Upper lobe of right lung (tissue), 1 donor: Measurements from ENCODE around the gene HSF4. TPM values are rescaled to one million over a fixed set of nuclear protein-coding genes. Genes with fewer than 3 reads are reported as not detected.

Experiments used
- ATAC-seq: fragments of 200-7000 bp; cut with Tn5 transposase; one replicate; pipeline ENCODE4 v1.9.1; 2020; ENCODE audit warnings: mild to moderate bottlenecking, moderate library complexity
- DNase-seq: peaks from one replicate; pipeline ENCODE4 v3.0.0-alpha.2; 2020
- H3K27ac ChIP-seq: fragments of 200-600 bp; one replicate; pipeline ENCODE4 v1.8.0; 2022
- H3K27me3 ChIP-seq: fragments of 200-600 bp; one replicate; pipeline ENCODE4 v1.8.0; 2022; ENCODE audit warnings: mild to moderate bottlenecking
- H3K36me3 ChIP-seq: fragments of 200-600 bp; one replicate; pipeline ENCODE4 v1.8.0; 2022
- H3K4me1 ChIP-seq: fragments of 200-600 bp; one replicate; pipeline ENCODE4 v1.8.0; 2022
- H3K4me3 ChIP-seq: fragments of 200-600 bp; one replicate; pipeline ENCODE4 v1.8.0; 2022; ENCODE audit warnings: mild to moderate bottlenecking
- H3K9me3 ChIP-seq: fragments of 200-600 bp; one replicate; pipeline ENCODE4 v1.8.0; 2022
- CTCF ChIP-seq: fragments of 200-600 bp; IDR thresholded peaks from one replicate; pipeline ENCODE4 v1.8.0; 2022; ENCODE audit warnings: antibody characterized with exemption
- intact Hi-C: fragments of 100-400 bp; cut with DNase I; formaldehyde crosslinking; loops from one replicate; pipeline ENCODE4 v1.11.0; 2022
- total RNA-seq: library from RNA; stranded (reverse); fragmentation: NEBNext Ultra II Directional; extraction: Animal tissue kit (Norgen Biotek cat#: 25700); gene quantifications from one replicate; pipeline ENCODE4 v1.2.1, GENCODE V29; 2021
- donor health status: DM: no; HTN: yes; CAD: no; lungs with severe emphysema.

HSF4 gene
- total RNA-seq, 1 donor from 2014 or later: 87.8 TPM

- H3K4me3 ChIP-seq: no peak overlapping the region
- intact Hi-C loops: no loop called here
- peaks cover 59% of the 10 kb centered on the region for H3K36me3 ChIP-seq
- no peak overlapping the region for H3K27ac ChIP-seq
- peaks cover 7% of the 10 kb centered on the region for H3K4me1 ChIP-seq
- H3K27me3 ChIP-seq: no peaks in the 10 kb centered on the region
- no peaks in the 10 kb centered on the region for H3K9me3 ChIP-seq
- ATAC-seq: no peak
- no peak for DNase-seq
- no peak for TF ChIP-seq CTCF
Observed at GRCh38 chr16:67147437-67148140, 17.0 kb upstream of the HSF4 start.

- peaks cover 53% of the 10 kb centered on the region for H3K36me3 ChIP-seq
- no peak for TF ChIP-seq CTCF
- no peak overlapping the region for H3K4me3 ChIP-seq
- intact Hi-C loops: no loop called here
- H3K27ac ChIP-seq: no peak overlapping the region
- peaks cover 7% of the 10 kb centered on the region for H3K4me1 ChIP-seq
- no peaks in the 10 kb centered on the region for H3K9me3 ChIP-seq
- ATAC-seq: no peak
- no peak for DNase-seq
- H3K27me3 ChIP-seq: no peaks in the 10 kb centered on the region
Observed at GRCh38 chr16:67148221-67148620, 16.3 kb upstream of the HSF4 start.

GRCh38 chr16:67148656-67149275, 15.8 kb upstream of the HSF4 start:
- TF ChIP-seq CTCF: no peak
- H3K4me1 ChIP-seq: peaks cover 7% of the 10 kb centered on the region
- no peak overlapping the region for H3K4me3 ChIP-seq
- DNase-seq: no peak
- intact Hi-C loops: no loop called here
- ATAC-seq: no peak
- no peaks in the 10 kb centered on the region for H3K9me3 ChIP-seq
- H3K36me3 ChIP-seq: peaks cover 47% of the 10 kb centered on the region
- H3K27me3 ChIP-seq: no peaks in the 10 kb centered on the region
- no peak overlapping the region for H3K27ac ChIP-seq

- H3K4me3 ChIP-seq: peak overlapping the region; percentile 75
- no peaks in the 10 kb centered on the region for H3K9me3 ChIP-seq
- no peak for TF ChIP-seq CTCF
- ATAC-seq (no peak), DNase-seq (no peak)
- H3K27ac ChIP-seq: no peak overlapping the region
- peaks cover 7% of the 10 kb centered on the region for H3K4me1 ChIP-seq
- peaks cover 41% of the 10 kb centered on the region for H3K36me3 ChIP-seq
- intact Hi-C loops: loop anchor here (10.0 kb wide), 1 partner anchor 175 kb away; no protein-coding TSS in a partner anchor
- H3K27me3 ChIP-seq: no peaks in the 10 kb centered on the region
Observed at GRCh38 chr16:67149276-67150046, 15.1 kb upstream of the HSF4 start.

- DNase-seq (peak; percentile 82), ATAC-seq (peak; percentile 70)
- Histone ChIP-seq H3K27ac (peak overlapping the region; percentile 83), H3K4me3 (peak overlapping the region; percentile 75), H3K4me1 (peaks cover 7% of the 10 kb centered on the region), H3K9me3 (no peaks in the 10 kb centered on the region), H3K27me3 (no peaks in the 10 kb centered on the region), H3K36me3 (peaks cover 33% of the 10 kb centered on the region)
- intact Hi-C loops: loop anchor here (10.0 kb wide), 1 partner anchor 175 kb away; no protein-coding TSS in a partner anchor
- TF ChIP-seq CTCF: peak; percentile 5
Observed at GRCh38 chr16:67150047-67150832, 14.3 kb upstream of the HSF4 start.
